Measurements from ENCODE around the gene AQP12B.
"Not testable (repeated sequence)": the region's sequence is repeated elsewhere in the genome, so short reads cannot be mapped to it uniquely, and the experiment has no call there.

The AQP12B gene

DNA sequence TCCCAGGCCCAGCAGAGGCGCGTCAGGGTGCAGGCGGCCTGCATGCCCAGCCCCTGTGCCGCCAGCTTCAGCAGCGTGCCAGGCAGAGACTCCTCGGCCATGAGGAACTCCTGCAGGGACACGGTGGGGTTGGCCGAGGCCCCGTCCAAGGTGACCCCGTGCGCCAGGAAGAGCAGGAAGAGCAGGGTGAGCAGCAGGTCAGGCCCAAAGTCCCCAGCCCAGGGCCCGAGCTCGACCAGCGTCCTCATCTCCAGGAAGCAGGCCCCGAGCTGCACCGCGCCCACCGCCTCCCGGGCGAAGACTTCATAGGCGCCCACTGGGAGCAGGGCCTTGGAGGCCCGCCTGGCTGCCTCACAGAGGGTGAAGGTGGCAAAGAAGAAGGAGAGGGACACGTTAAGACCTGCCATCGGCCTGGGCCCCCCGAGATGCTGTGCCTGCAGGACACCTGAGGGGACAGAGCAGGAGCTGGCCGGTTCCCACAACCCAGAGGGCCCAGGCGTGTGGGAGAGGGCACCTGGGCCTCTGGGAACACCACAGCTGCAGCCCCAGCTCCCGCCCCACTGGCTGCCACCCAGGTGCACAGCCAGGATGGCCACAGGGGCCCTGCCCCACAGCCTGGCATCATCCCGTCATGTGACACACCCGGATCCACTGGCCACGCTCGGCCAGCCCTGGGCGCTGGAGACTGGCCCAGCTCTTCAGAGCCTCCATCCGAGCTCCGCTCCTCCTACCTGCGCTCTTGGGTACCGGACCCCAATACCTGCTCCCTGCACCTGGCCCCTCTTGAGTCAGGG lies at the start of gene AQP12B:
AQP12B (minus strand) TSS at position 455 of the 794 bp plus-strand sequence; CDS start at position 407, 48 bp downstream.
- DNase-seq, result not testable (repeated sequence)

DNA sequence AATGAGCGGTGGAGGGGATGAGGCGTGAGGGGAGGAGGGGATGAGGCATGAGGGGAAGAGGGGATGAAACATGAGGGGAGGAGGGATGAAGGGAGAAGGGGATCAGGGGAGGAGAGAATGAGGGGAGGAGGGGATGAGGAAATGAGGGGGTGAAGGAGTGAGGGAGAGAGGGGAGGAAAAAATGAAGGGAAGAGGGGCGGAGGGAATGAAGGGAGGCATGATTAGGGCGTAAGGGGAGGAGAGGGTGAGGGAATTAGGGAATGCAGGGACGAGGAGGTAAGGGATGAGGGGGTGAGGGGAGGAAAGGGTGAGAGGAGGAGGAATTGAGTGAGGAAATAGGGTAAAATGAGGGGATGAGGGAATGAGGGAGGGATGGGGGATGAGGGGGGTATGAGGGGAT lies 49.5 kb upstream of the AQP12B start:
- DNase-seq, result no peak

DNA sequence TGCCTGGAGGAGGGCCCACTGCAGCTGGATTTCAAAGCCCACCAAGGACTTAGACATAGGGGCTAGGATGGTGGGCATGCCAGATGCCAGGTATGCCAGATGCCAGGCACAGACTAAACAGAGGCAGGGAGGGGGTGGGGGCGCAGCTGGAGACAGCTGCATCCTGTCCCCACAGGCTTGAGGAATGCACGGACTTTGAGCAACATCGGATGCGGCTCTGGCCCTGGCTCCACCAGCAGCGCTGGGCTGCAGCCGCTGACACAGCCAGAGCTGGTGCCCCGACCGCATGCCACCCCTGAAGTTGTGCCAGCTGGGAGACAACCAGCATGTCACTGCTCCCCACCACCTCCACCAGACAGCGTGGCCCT lies 48.5 kb upstream of the AQP12B start:
- no peak for DNase-seq

DNA sequence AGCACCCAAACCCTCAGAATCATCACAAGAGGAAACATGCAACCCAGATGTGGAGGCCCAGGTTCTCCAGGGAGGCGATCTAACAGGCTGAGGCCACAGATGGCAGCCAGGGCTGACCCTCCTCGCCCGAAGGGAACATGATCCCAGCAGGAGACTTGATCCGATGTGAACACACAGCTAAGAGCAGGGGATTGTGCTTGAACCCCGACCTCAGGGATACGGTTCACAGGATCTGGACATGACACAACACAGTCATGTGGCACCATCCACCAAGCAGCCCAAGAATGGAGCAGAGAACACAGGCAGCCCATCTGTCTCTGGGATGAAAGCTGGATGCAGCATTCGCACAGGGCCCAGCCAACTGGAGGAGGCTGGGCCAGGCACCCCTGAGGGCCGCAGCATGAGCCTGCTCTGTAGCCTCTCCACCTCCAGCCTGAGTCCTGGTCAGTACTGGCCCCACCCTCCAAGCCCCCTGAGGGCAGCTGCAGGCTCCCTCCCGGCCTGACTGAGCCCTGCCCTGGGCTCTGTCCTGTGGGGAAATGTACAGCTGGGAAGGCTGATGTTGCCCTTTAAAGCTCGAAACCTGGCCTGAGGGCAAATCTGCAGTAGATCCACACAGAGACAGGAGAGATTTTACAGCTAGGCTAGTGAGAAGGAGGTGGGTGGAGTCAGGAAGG lies 48.0 kb upstream of the AQP12B start:
- DNase-seq, result no peak

DNA sequence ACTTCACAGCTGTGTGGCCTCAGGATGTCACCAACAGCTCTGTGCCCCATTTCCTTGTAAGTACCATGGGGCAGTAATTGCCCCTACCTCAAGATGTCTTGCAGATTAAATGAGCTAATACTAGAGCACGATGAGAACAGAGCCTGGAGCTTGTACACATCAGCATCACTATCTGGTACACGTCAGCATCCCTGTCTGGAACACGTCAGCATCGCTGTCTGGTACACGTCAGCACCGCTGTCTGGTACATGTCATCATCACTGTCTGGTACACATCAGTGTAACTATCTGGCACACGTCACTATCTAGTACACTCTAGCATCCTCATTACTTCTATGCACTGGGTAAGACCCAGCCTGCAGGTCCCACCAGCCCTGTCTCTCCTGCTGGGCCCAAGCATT lies 46.1 kb upstream of the AQP12B start:
- DNase-seq, result no peak

DNA sequence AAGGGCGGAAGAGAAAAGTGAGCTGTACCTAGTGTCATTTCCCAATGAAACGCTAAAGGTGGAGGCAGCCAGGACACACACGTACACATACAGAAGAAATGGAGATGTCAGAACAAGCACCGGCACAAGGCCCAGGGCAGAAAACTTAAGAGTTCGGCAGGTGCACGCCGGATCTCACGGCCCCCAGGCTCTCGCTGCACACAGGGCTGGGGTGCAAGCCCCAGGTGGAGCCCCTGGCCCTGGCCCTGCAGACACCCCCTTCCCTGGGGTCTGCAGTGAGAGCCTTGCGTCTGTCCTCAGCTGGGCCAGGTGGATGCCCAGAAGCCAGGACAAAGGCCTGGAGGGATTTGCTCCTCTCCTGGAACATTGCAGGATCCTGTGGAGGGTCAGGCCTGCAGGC lies 45.7 kb upstream of the AQP12B start:
- no peak for DNase-seq

- DNase-seq, result no peak
Measured at GRCh38 chr2:240727913-240728312, 45.2 kb upstream of the AQP12B start.

GRCh38 chr2:240727439-240727838 lies 44.8 kb upstream of the AQP12B start:
- peak; percentile 15 for DNase-seq

DNA sequence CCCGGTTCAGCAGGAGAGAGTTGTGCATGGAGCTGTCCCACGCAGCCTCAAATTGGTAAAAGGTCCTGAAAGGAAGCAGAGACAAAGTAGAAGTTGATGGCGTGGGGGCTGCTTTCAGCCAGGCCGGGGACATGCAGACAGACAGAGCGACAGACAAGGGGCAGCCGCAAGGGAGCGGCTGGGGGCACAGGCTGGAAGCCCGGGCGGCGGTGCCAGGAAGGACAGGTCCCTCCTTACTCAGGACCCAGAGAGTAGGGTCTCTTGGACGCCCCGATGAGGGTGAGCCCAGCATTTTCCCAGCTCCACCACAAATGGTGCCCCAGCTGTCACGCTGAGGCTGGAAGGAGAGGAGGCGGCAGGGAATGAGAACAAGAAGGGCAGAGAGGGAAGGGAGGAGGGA lies 44.2 kb upstream of the AQP12B start:
- no peak for DNase-seq

DNA sequence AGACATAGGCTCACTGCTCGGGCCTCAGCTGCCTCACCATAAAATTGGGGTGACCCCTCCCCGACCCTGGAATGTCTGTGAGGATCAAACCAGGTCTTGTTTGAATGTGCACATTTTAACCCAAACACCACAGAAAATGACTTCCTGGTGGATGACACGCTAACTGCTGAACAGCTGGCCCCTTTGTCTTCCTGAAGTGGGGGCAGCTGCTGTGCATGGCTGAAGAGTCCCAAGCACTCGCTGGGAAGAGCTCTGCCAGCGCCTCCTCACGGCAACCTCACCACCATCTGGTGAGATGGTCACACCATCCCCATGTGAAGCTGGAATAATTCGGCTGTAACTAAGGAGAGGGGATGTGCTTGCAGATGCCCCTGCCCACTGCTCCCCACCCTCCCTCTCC lies 43.0 kb upstream of the AQP12B start:
- DNase-seq, result no peak

DNA sequence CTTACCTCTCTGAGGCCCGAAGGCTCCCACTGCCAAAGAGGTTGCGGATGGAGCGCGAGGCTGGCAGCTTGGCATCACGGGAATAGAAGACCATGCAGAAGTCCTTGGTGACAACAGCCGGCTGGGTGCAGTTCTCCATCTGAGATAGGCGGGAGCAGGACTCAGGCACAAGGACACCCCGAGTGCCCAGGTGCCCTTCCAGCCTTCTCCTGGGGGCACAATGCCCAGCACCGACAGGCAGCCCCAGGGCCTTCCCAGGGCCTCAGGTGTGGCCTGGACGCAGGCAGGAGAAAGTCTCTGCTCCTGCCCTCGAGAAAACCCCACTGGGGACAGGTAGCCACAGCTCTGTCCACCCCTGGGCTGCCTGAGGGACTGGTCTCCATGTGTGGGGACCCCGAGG lies 42.6 kb upstream of the AQP12B start:
- no peak for DNase-seq

DNA sequence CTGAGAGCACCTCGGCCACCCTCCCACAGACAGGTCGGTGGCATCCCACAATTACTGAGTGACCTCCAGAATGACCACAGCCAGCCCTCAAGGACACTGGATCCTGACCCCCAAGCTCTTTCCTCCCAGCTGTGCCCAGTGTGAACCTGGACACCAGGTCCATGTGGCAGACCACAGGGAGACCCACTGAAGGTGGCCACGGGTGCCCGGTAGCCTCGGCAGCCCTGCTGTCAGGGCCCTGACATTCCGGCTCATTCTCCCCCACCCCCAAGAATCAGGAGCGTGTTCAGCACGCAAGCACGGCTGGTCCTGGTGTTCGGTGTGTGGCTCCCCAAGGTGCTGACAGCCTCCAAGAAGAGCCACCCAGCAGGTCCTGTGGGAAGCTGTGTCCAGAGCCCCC lies 41.7 kb upstream of the AQP12B start:
- no peak for DNase-seq

GRCh38 chr2:240723851-240724250 lies 41.2 kb upstream of the AQP12B start:
- no peak for DNase-seq

DNA sequence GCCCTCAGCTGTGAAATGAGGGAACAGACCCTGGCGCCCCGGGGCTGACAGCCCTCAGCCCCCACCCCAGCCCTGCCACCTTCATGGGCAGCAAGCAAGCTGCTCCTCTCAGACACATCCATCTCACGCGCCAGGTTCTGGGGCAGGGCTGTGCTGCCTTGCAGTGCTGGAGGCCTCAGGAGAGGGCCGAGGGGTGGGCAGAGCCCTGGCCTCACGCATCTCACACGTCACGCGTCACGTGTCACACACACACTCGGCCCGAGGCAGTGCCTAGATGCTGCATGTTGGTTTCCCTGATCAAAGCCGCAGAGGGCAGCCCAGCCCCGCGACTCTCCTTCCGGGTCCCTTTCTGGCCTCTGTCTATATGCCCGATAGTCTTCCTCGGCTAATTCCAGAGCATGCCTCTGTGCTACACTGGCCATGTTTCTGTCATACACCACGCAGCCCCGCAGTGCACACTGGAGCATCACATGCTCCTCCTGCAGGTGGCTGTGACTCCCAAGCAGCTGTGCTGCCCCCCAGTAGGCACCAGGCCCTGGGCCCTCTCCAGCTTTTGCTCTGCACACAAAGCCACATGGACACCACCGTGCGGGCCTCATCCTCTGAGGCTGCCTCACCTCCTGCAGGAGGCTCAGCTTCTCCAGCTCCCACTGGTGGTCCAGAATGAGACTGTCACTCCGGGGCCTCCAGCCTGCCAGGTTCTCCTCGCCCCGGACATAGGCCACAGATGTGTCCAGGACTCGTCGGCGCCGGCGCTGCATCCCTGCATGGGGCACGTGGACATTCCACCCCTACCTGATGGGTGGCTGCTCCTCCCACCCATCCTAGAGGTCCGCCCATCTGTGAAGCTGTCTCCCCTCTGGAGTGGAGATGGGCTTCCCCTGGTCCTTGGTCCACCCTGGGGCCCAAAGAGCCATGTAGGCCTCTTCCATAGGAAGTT lies 40.4 kb upstream of the AQP12B start:
- no peak for DNase-seq

- no peak for DNase-seq
Measured at GRCh38 chr2:240722376-240722775, 39.7 kb upstream of the AQP12B start.

DNA sequence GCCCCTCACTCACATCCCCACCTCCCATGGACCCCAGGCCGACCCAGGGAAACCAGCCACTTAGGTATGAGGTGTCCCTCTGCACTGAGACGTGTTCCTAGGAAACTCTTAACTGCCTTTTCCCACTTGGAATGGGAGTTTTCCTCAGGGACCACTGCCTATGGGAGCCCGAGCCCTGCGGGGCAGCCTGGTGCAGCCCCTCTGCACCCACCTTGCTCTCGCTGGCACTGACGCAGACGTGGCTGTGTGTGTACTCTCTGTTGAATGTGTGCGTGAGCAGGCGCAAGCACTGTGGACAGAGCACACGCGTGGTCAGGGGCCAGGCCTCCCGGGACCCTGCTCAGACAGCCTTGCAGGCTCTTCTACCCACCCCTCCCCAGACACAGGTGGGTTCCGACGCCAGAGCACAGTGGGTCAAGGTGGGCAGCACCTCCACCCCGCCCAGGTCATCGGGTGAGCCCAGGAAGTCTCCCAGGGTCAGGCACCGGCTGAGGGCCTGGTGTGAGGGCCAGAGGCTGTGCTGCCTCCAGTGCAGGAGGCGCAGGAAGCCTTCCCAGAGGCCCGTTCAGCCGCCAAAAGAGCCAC lies 39.0 kb upstream of the AQP12B start:
- no peak for DNase-seq

DNA sequence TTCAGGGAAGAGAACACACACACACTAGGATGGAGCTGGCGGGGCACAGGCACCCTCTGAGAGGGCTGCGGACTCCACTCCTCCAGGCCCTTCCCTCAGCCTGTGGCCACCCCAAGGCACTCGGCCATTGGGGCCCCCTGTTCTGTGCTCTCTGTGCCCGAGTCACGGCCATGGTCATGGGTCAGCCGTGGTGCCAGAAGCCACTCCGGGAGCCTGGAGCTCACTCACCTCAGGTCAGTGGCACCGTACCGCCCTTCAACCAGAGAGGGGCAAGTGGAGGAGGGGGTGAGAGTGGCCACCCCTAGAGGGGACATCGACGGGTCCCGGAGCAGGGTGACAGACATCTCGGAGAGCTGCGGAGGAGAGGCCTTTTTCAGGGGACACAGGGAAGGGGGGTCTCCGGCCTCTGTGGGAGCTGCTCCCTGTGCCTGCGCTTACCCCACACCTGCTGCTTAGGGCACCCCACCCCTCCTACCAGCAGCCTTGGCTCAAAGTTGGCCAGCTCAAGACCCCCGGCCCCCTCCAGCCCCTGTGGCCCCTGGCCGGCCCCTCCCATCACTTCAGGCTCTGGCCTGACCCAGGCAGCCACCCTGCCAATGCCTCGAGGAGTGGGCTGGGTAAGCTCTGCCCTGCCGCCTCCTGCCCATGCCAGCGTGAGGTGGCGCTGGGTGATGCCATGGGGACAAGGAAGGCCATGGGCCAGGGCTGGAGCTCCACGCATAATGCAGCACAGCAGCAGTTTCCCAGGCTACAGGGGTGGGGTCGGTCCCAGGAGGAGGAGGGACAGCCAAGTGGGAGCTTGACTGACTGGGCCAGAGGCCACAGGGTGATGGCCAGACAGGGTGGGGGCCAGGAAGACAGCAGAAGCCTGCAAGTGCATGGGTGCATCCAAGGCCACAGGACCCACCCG lies 38.3 kb upstream of the AQP12B start:
- no peak for DNase-seq

- DNase-seq, result no peak
Measured at GRCh38 chr2:240719676-240720545, 37.2 kb upstream of the AQP12B start.

- DNase-seq, result no peak
Measured at GRCh38 chr2:240718896-240719490, 36.3 kb upstream of the AQP12B start.

Data from MV-4-11 (cell line).